ENCODE measurements around the gene PPP1R27.

DNA sequence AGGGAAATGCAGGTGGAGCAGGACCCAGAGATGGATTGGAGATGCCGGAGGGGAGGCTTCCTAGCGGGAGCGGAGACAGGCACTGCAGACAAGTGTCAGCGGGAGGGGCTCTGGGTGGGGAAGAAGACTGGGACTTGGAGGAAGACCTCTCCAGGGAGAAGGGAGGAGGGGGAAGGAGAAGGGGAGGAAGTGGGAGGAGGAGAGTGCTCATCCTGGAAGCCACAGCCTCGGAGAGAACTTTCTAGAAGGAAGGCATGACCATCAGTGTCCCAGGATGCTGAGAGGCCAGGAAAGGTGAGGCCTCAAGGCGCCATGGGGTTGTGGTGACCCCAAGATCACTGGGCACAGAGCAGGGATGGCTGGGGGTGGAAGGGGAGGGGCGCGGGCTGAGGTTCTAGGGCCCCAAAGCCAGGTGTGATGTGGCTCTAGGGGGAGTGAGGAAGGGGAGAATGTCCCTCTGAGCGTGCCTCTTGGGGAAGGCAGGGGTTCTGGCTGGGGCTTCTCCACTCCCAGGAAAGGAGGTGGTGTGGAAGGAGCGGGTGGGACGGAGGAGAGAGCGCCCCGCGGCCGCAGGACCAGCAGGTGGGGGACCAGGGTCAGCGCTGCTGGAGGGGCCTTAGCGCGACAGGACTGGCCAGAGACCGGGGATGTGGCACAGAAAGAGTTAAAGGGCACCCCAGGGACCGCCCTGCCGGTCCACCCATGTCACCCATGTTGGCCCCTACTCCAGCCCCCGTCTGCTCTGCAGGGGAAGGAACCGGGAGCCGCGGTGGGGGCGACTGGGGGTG, 31.8 kb downstream of the PPP1R27 start:
- TF ChIP-seq, protein P1, sequence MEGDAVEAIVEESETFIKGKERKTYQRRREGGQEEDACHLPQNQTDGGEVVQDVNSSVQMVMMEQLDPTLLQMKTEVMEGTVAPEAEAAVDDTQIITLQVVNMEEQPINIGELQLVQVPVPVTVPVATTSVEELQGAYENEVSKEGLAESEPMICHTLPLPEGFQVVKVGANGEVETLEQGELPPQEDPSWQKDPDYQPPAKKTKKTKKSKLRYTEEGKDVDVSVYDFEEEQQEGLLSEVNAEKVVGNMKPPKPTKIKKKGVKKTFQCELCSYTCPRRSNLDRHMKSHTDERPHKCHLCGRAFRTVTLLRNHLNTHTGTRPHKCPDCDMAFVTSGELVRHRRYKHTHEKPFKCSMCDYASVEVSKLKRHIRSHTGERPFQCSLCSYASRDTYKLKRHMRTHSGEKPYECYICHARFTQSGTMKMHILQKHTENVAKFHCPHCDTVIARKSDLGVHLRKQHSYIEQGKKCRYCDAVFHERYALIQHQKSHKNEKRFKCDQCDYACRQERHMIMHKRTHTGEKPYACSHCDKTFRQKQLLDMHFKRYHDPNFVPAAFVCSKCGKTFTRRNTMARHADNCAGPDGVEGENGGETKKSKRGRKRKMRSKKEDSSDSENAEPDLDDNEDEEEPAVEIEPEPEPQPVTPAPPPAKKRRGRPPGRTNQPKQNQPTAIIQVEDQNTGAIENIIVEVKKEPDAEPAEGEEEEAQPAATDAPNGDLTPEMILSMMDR (IDR thresholded peaks at IDR 0.05) = no peak
- no peak for TF ChIP-seq POLR2A (IDR thresholded peaks at IDR 0.05)
